ENCODE data around the gene RPTOR.

- TF ChIP-seq, protein P1, sequence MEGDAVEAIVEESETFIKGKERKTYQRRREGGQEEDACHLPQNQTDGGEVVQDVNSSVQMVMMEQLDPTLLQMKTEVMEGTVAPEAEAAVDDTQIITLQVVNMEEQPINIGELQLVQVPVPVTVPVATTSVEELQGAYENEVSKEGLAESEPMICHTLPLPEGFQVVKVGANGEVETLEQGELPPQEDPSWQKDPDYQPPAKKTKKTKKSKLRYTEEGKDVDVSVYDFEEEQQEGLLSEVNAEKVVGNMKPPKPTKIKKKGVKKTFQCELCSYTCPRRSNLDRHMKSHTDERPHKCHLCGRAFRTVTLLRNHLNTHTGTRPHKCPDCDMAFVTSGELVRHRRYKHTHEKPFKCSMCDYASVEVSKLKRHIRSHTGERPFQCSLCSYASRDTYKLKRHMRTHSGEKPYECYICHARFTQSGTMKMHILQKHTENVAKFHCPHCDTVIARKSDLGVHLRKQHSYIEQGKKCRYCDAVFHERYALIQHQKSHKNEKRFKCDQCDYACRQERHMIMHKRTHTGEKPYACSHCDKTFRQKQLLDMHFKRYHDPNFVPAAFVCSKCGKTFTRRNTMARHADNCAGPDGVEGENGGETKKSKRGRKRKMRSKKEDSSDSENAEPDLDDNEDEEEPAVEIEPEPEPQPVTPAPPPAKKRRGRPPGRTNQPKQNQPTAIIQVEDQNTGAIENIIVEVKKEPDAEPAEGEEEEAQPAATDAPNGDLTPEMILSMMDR (IDR thresholded peaks at IDR 0.05 in 4 of 5, conservative IDR thresholded peaks at IDR 0.05 in 1 of 5) = no peak
- TF ChIP-seq POLR2A (IDR thresholded peaks at IDR 0.05) = no peak
These were observed 20.5 kb upstream of the RPTOR start for GRCh38 chr17:80523956-80524712.

All from gastrocnemius medialis (tissue), 4 donors.